NCI-H1048 (cell line): ENCODE data around the gene TMEM131L.
"Not testable (repeated sequence)": the region's sequence is repeated elsewhere in the genome, so short reads cannot be mapped to it uniquely, and the experiment has no call there.

Experiments used
- DNase-seq: peaks from one replicate; lab custom pipeline; 2025; lab: John Stamatoyannopoulos, UW

The TMEM131L gene

GRCh38 chr4:153539422-153539821, 73.3 kb downstream of the TMEM131L start:
- DNase-seq: no peak

GRCh38 chr4:153541456-153542096, 75.4 kb downstream of the TMEM131L start:
- no peak for DNase-seq

GRCh38 chr4:153542131-153542530, 76.0 kb downstream of the TMEM131L start:
- DNase-seq: no peak

- DNase-seq: no peak
Measured at GRCh38 chr4:153542834-153543233, 76.7 kb downstream of the TMEM131L start.

GRCh38 chr4:153543351-153543750, 77.2 kb downstream of the TMEM131L start:
- DNase-seq: no peak

- no peak for DNase-seq
Measured at GRCh38 chr4:153545822-153546221, 79.7 kb downstream of the TMEM131L start.

- DNase-seq: no peak
Measured at GRCh38 chr4:153546280-153546679, 80.1 kb downstream of the TMEM131L start.

- DNase-seq: no peak
Measured at GRCh38 chr4:153547520-153547919, 81.4 kb downstream of the TMEM131L start.

GRCh38 chr4:153548907-153549306, 82.7 kb downstream of the TMEM131L start:
- DNase-seq: not testable (repeated sequence)

- no peak for DNase-seq
Measured at GRCh38 chr4:153549405-153549804, 83.2 kb downstream of the TMEM131L start.

GRCh38 chr4:153553155-153553818, 87.1 kb downstream of the TMEM131L start:
- DNase-seq: no peak

GRCh38 chr4:153553819-153554170, 87.6 kb downstream of the TMEM131L start:
- no peak for DNase-seq

- DNase-seq: no peak
Measured at GRCh38 chr4:153555730-153556434, 89.7 kb downstream of the TMEM131L start.

GRCh38 chr4:153556435-153556815, 90.3 kb downstream of the TMEM131L start:
- no peak for DNase-seq

- no peak for DNase-seq
Measured at GRCh38 chr4:153560908-153561307, 94.7 kb downstream of the TMEM131L start.

- no peak for DNase-seq
Measured at GRCh38 chr4:153564630-153565525, 98.7 kb downstream of the TMEM131L start.

- no peak for DNase-seq
Measured at GRCh38 chr4:153566631-153567150, 100.5 kb downstream of the TMEM131L start.

GRCh38 chr4:153567660-153568059, 101.5 kb downstream of the TMEM131L start:
- not testable (repeated sequence) for DNase-seq

GRCh38 chr4:153570228-153570973, 104.2 kb downstream of the TMEM131L start:
- DNase-seq: no peak

- no peak for DNase-seq
Measured at GRCh38 chr4:153571006-153571545, 104.9 kb downstream of the TMEM131L start.

- no peak for DNase-seq
Measured at GRCh38 chr4:153572609-153573008, 106.4 kb downstream of the TMEM131L start.
